Astrocyte (in vitro differentiated cells and primary cell): Measurements from ENCODE around the gene POM121.
"Not testable (repeated sequence)": the region's sequence is repeated elsewhere in the genome, so short reads cannot be mapped to it uniquely, and the experiment has no call there.

Source experiments
- CTCF ChIP-seq: IDR thresholded peaks from 2 replicates; pipeline ENCODE4 v1.5.1; 2011; ENCODE audit warnings: low read depth, mild to moderate bottlenecking, inconsistent platforms, low read length, moderate library complexity; ENCODE audit not compliant: insufficient read depth
- EZH2 ChIP-seq: IDR thresholded peaks from 2 replicates; pipeline ENCODE4 v1.6.1; 2012; ENCODE audit warnings: mild to moderate bottlenecking, low read length, inconsistent platforms; ENCODE audit not compliant: insufficient read depth

- not testable (repeated sequence) for TF ChIP-seq EZH2, CTCF
Measured at GRCh38 chr7:72879079-72879736, 45.7 kb upstream of the POM121 start.
